HepG2 (cell line): ENCODE measurements around the gene SH3BP2. TPM values are rescaled to one million over a fixed set of nuclear protein-coding genes. Genes with fewer than 3 reads are reported as not detected.

Source experiments
- ATAC-seq: fragments of 200-7000 bp; cut with Tn5 transposase; 3 replicates; pipeline ENCODE4 v1.9.1; 2020; ENCODE audit warnings: mild to moderate bottlenecking, moderate library complexity
- BruUV-seq: library from RNA; stranded (reverse); fragments of 400-500 nt; replicated peaks from 2 replicates; lab custom pipeline; 2021; lab: Mats Ljungman, UMichigan
- CTCF ChIA-PET: fragments of 300-600 bp; formaldehyde crosslinking; extraction: SDS; loops from one replicate; lab custom pipeline; 2021; ENCODE audit warnings: low total read pairs, inconsistent platforms, low intra/inter-chr PET ratio; lab: Yijun Ruan, JAX
- POLR2A ChIA-PET: fragments of 350-600 bp; sonication (Branson Sonifier 250); formaldehyde crosslinking; loops from one replicate; lab custom pipeline; 2020; ENCODE audit warnings: antibody characterized with exemption, inconsistent platforms; lab: Yijun Ruan, JAX
- DNase-seq: peaks from one replicate; pipeline ENCODE4 v3.0.0-alpha.2; 2015; ENCODE audit warnings: low spot score
- FAIRE-seq: peaks from 3 replicates; lab custom pipeline; 2011; peaks lifted over from hg19 to GRCh38; lab: Jason Lieb, UNC
- H2AFZ ChIP-seq: one replicate; pipeline ENCODE4 v1.6.1; 2011; ENCODE audit warnings: low read length, inconsistent platforms
- H3K27ac ChIP-seq: fragments of 300-600 bp; 3 replicates; pipeline ENCODE4 v1.8.0; 2011; ENCODE audit warnings: mixed run types, mild to moderate bottlenecking, mixed read lengths, low read length, inconsistent platforms; ENCODE audit not compliant: insufficient read depth; ENCODE audit errors: extremely low read length
- H3K27me3 ChIP-seq, 2 experiments: fragments of 200-600 bp in 1 of 2; 2 replicates in 1 of 2; 3 replicates in 1 of 2; pipeline versions ENCODE4 v1.6.0 to v1.8.0; 2011; ENCODE audit warnings: low read length in 2 of 2, mild to moderate bottlenecking in 2 of 2, moderate library complexity in 2 of 2, inconsistent platforms in 1 of 2; ENCODE audit not compliant: insufficient read depth in 2 of 2, control insufficient read depth in 1 of 2
- H3K36me3 ChIP-seq, 2 experiments: fragments of 200-600 bp in 1 of 2; replicated peaks in 1 of 2; 2 replicates in 1 of 2; 3 replicates in 1 of 2; pipeline versions ENCODE4 v1.5.1 to v1.8.0; 2011; ENCODE audit warnings: low read length in 2 of 2, inconsistent platforms in 1 of 2; ENCODE audit not compliant: insufficient read depth in 2 of 2, control insufficient read depth in 1 of 2
- H3K4me1 ChIP-seq: 2 replicates; pipeline ENCODE4 v1.5.1; 2012; ENCODE audit warnings: low read length, inconsistent platforms; ENCODE audit not compliant: insufficient read depth
- H3K4me2 ChIP-seq: 2 replicates; pipeline ENCODE4 v1.6.0; 2011; ENCODE audit warnings: low read depth, low read length, inconsistent platforms
- H3K4me3 ChIP-seq, 3 experiments: fragments of 200-600 bp in 1 of 3; sonication (generic), shearing (Covaris generic) in 1 of 3; replicated peaks in 1 of 3; 2 replicates each; pipeline ENCODE4 v1.5.1; 2011 to 2016; ENCODE audit warnings: low read length in 3 of 3, inconsistent platforms in 2 of 3, low read depth in 2 of 3, mild to moderate bottlenecking in 2 of 3, control low read depth in 1 of 3, mixed read lengths in 1 of 3; ENCODE audit not compliant: insufficient read depth in 1 of 3
- H3K79me2 ChIP-seq: one replicate; pipeline ENCODE4 v1.6.1; 2011; ENCODE audit warnings: low read length, inconsistent platforms; ENCODE audit not compliant: insufficient read depth
- H3K9ac ChIP-seq: 2 replicates; pipeline ENCODE4 v1.6.0; 2011; ENCODE audit warnings: mild to moderate bottlenecking, low read depth, low read length, inconsistent platforms; ENCODE audit not compliant: insufficient read depth
- H3K9me3 ChIP-seq: 2 replicates; pipeline ENCODE4 v1.5.1; 2012; ENCODE audit warnings: mild to moderate bottlenecking, low read length
- H4K20me1 ChIP-seq: 2 replicates; pipeline ENCODE4 v1.6.0; 2011; ENCODE audit warnings: inconsistent platforms, mild to moderate bottlenecking, low read length, moderate library complexity; ENCODE audit not compliant: insufficient read depth
- HMGA1 ChIP-seq: sonication (generic); formaldehyde crosslinking; conservative IDR thresholded peaks from 2 replicates; pipeline ENCODE4 v1.4.0; 2020; ENCODE audit warnings: missing genetic modification reagents
- HNF4A ChIP-seq: sonication (generic); formaldehyde crosslinking; IDR thresholded peaks from 2 replicates; pipeline ENCODE4 v1.4.0; 2020; ENCODE audit warnings: missing genetic modification reagents
- STAG1 ChIP-seq: sonication (generic); formaldehyde crosslinking; IDR thresholded peaks from 2 replicates; pipeline ENCODE4 v1.4.0; 2020; ENCODE audit warnings: missing genetic modification reagents
- TEAD3 ChIP-seq: optimal IDR thresholded peaks from 2 replicates; pipeline ENCODE3; 2016; ENCODE audit warnings: borderline replicate concordance
- ZNF205 ChIP-seq: IDR thresholded peaks from 2 replicates; pipeline ENCODE4 v1.6.1; 2018; ENCODE audit warnings: missing biosample characterization, missing genetic modification reagents
- WGBS: methylation state at CpG from one replicate; pipeline ENCODE4 v1.1.6; 2017; ENCODE audit warnings: low lambda C conversion rate; 5-methylcytosine and 5-hydroxymethylcytosine counted together
- in situ Hi-C: cut with HindIII; loops from 2 replicates; pipeline ENCODE4 v1.10.0; 2017; ENCODE audit warnings: low pct_unique_long_range_greater_than_20kb; ENCODE audit not compliant: extremely low pct_ligation_motif_present
- intact Hi-C: fragments of 100-400 bp; cut with micrococcal nuclease; formaldehyde crosslinking; loops from one replicate; pipeline ENCODE4 v1.10.0; 2022; ENCODE audit not compliant: unreplicated experiment
- polyA plus RNA-seq, 8 experiments: library from polyadenylated mRNA; depleted of rRNA in 3 of 8; stranded (reverse) in 7 of 8; unstranded in 1 of 8; fragments of >200 nt; fragmentation: Illumina TruSeq in 4 of 8; extraction: Trizol in 4 of 8; gene quantifications; 2 replicates each; pipeline versions ENCODE4 v1.2.1 to v1.2.3, GENCODE V29; 2011 to 2016; ENCODE audit warnings: low read depth in 4 of 8, missing spikeins in 1 of 8, mixed read lengths in 1 of 8; ENCODE audit not compliant: insufficient read depth in 1 of 8
- total RNA-seq, 5 experiments: library from RNA; depleted of rRNA; stranded (reverse); fragments of >200 nt; fragmentation: Illumina TruSeq; extraction: Trizol; gene quantifications; 2 replicates each; pipeline ENCODE4 v1.2.3, GENCODE V29; 2016; ENCODE audit warnings: low read depth in 1 of 5
- TF ChIP-seq, protein P1 (sequence below): sonication (generic); formaldehyde crosslinking; IDR thresholded peaks from 2 replicates; pipeline ENCODE4 v1.4.0; 2020; ENCODE audit warnings: mild to moderate bottlenecking, low read depth, missing genetic modification reagents

The SH3BP2 gene
- total and polyA plus RNA-seq, 2 of the 13 experiments (the other 11 are each of a cell fraction or from before 2014, with no cell fraction given): 16.9 to 34.5 TPM

DNA sequence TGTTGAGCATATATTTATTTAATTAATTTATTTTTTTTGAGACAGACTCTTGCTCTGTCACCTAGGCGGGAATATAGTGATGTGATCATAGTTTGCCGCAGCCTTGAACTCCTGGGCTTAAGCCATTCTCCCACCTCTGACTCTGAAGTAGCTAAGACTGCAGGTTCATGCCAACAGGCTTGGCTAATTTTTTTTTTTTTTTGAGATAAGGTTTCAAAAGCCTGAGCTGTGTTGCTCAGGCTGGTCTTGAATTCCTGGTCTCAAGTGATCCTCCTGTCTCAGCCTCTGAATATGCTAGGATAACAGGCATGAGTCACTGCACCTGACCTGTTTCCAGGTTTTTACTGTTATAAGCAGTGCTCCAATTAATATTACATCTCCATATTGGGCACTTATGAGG lies 55.6 kb downstream of the SH3BP2 start (continued):
- TF ChIP-seq, protein P1, sequence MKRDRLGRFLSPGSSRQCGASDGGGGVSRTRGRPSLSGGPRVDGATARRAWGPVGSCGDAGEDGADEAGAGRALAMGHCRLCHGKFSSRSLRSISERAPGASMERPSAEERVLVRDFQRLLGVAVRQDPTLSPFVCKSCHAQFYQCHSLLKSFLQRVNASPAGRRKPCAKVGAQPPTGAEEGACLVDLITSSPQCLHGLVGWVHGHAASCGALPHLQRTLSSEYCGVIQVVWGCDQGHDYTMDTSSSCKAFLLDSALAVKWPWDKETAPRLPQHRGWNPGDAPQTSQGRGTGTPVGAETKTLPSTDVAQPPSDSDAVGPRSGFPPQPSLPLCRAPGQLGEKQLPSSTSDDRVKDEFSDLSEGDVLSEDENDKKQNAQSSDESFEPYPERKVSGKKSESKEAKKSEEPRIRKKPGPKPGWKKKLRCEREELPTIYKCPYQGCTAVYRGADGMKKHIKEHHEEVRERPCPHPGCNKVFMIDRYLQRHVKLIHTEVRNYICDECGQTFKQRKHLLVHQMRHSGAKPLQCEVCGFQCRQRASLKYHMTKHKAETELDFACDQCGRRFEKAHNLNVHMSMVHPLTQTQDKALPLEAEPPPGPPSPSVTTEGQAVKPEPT (CRISPR knock-in tag): no peak
- no peak for TF ChIP-seq ZNF205 (CRISPR knock-in tag)

DNA sequence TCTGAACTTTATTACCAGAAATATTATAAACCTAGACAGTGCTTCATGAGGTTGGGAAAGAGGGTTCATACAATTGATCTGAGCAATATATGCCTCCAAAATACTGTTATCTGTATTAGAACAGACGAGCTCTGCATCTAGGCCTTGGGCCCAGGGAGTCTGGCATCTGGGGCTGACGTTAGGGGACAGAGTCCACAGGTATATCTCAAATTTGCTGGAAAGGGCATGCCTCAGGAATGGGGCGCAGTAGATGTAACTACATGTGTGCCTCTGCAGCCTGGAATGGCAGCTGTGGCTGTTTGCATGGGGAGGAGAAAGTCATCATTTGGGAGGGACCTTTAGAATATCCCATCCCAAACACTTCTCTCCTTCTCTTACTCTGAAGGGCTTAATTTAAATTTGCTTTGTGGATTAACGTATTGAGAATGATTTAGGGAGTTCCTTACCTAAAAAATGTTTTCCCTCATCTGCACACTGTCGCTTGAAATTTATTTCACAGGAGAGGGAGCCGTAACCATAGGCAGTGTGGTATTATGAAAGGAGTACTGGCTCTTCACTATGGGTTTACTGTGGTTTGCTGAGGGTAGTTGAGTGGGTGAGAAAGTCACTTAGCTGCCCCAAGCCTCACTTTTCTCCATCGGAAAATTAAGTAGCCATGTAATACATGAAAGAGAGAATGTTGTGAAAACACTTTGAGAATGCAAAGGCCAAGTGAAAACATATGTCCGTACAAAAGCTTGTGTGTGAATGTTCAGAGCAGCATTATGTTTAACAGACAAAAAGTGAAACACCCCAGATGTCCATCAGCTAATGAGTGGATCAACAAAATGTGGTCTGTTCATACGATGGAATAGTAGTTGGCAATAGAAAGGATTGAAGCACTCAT lies 56.6 kb downstream of the SH3BP2 start:
- Histone ChIP-seq H3K4me2 (0 out of 2 replicates have a peak overlapping the region, but pooled peaks have one; percentile 21), H3K4me1 (peaks cover 88% of the 10 kb centered on the region), H3K27ac (no peak overlapping the region), H3K79me2 (peaks cover 92% of the 10 kb centered on the region), H4K20me1 (peaks cover 53% of the 10 kb centered on the region), H3K9ac (no peak overlapping the region), H3K9me3 (no peaks in the 10 kb centered on the region), H3K36me3 (peaks cover 0 to 11% of the 10 kb centered on the region in 2 experiments; a peak in 2 of 5 replicates), H3K4me3 (no peak overlapping the region), H2AFZ (no peak overlapping the region), H3K27me3 (no peaks in the 10 kb centered on the region; a peak in 1 of 5 replicates)
- intact Hi-C loops: no loop called here
- POLR2A ChIA-PET: no interaction called here
- CTCF ChIA-PET: no interaction called here
- ATAC-seq (peak; percentile 43), FAIRE-seq (peak; percentile 4), DNase-seq (no peak)
- no TSS peak for BruUV-seq
- 60% methylated on average over 9 of the region's 9 CpGs for WGBS
- in situ Hi-C loops: no loop called here
- TF ChIP-seq HNF4A (CRISPR knock-in tag) (peak; percentile 38; the same call in 1 of the 2 replicates), TEAD3 (CRISPR knock-in tag) (peak; percentile 44), HMGA1 (CRISPR knock-in tag) (no peak), STAG1 (CRISPR knock-in tag) (peak; percentile 38; the same call in 1 of the 2 replicates)
